KMS-11 (cell line): ENCODE measurements around the gene GRIP1.

ENCODE experiments used
- H2AFZ ChIP-seq: fragments of 200-600 bp; sonication (generic); 2 replicates; pipeline ENCODE4 v1.6.1; 2016; ENCODE audit warnings: antibody characterized with exemption, mixed run types, low read depth
- H3K27ac ChIP-seq: fragments of 200-600 bp; sonication (generic); 2 replicates; pipeline ENCODE4 v1.6.1; 2016; ENCODE audit warnings: mild to moderate bottlenecking, mixed run types
- H3K27me3 ChIP-seq: fragments of 200-600 bp; sonication (generic); 2 replicates; pipeline ENCODE4 v1.6.1; 2017; ENCODE audit warnings: mild to moderate bottlenecking, low read depth, mixed run types, moderate library complexity; ENCODE audit not compliant: insufficient read depth
- H3K36me3 ChIP-seq: fragments of 200-600 bp; sonication (generic); 2 replicates; pipeline ENCODE4 v1.6.1; 2017; ENCODE audit warnings: mild to moderate bottlenecking, mixed run types; ENCODE audit not compliant: insufficient read depth
- H3K4me1 ChIP-seq: fragments of 200-600 bp; sonication (generic); 2 replicates; pipeline ENCODE4 v1.6.1; 2016; ENCODE audit warnings: mild to moderate bottlenecking, low read depth, mixed run types; ENCODE audit not compliant: poor library complexity, severe bottlenecking
- H3K4me2 ChIP-seq: fragments of 200-600 bp; sonication (generic); 2 replicates; pipeline ENCODE4 v1.7.0; 2016; ENCODE audit warnings: mild to moderate bottlenecking, mixed run types
- H3K4me3 ChIP-seq: fragments of 200-600 bp; sonication (generic); IDR thresholded peaks from 2 replicates; pipeline ENCODE4 v1.6.1; 2017; ENCODE audit warnings: low read depth, low read length, mixed read lengths; ENCODE audit not compliant: insufficient read depth
- H3K79me2 ChIP-seq: fragments of 200-600 bp; sonication (generic); 2 replicates; pipeline ENCODE4 v1.6.1; 2016; ENCODE audit warnings: low read depth, mixed run types; ENCODE audit not compliant: insufficient read depth
- H3K9ac ChIP-seq: fragments of 200-600 bp; sonication (generic); 2 replicates; pipeline ENCODE4 v1.6.1; 2016; ENCODE audit warnings: mild to moderate bottlenecking, mixed run types
- H4K20me1 ChIP-seq: fragments of 200-600 bp; sonication (generic); 2 replicates; pipeline ENCODE4 v1.6.1; 2016; ENCODE audit warnings: mild to moderate bottlenecking, mixed run types; ENCODE audit not compliant: insufficient read depth
- CTCF ChIP-seq: fragments of 200-600 bp; sonication (generic); conservative IDR thresholded peaks from 2 replicates; pipeline ENCODE4 v1.6.1; 2017; ENCODE audit warnings: low read depth, mild to moderate bottlenecking, antibody characterized with exemption, low read length, moderate library complexity, mixed read lengths

Gene GRIP1

DNA sequence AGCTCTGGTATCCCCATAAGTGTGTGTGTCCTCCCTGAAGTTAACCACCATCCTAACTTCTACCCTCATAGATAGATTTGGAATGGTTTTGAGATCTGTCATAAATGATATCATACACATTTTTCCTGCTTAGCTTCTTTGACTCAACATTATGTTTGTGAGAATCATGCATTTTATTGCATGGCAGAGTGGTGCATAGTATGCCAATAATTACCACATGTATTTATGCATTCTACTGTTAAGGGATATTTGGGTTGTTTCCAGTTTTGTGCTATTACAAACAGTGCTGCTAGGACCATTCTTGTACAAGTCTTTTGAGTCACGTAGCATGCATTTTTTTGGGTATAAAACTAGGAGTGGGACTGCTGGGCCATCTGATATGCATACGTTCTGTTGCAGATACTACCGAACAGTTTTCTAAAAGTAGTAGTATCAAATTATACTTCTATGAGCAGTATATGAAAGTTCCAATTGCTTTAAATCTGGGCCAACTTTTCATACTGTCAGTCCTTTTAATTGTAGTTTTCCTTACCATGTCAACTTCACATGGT is 13.4 kb downstream of the GRIP1 start:
- Histone ChIP-seq H3K79me2 (no peaks in the 10 kb centered on the region), H3K9ac (no peak overlapping the region), H3K4me1 (no peaks in the 10 kb centered on the region), H4K20me1 (no peaks in the 10 kb centered on the region), H3K27ac (no peak overlapping the region), H3K4me3 (no peak overlapping the region), H3K36me3 (no peaks in the 10 kb centered on the region), H3K27me3 (no peaks in the 10 kb centered on the region), H3K4me2 (no peak overlapping the region), H2AFZ (no peak overlapping the region)
- TF ChIP-seq CTCF, result no peak

GRCh38 chr12:66664076-66664475 is 14.8 kb downstream of the GRIP1 start:
- no peaks in the 10 kb centered on the region for H3K79me2 ChIP-seq
- H3K27ac ChIP-seq, result no peak overlapping the region
- no peaks in the 10 kb centered on the region for H4K20me1 ChIP-seq
- no peaks in the 10 kb centered on the region for H3K27me3 ChIP-seq
- no peak overlapping the region for H2AFZ ChIP-seq
- H3K4me1 ChIP-seq, result no peaks in the 10 kb centered on the region
- no peak overlapping the region for H3K4me2 ChIP-seq
- H3K36me3 ChIP-seq, result no peaks in the 10 kb centered on the region
- no peak for TF ChIP-seq CTCF
- H3K9ac ChIP-seq, result no peak overlapping the region
- H3K4me3 ChIP-seq, result no peak overlapping the region

GRCh38 chr12:66663611-66664010 is 15.3 kb downstream of the GRIP1 start:
- H3K27me3 ChIP-seq, result no peaks in the 10 kb centered on the region
- H3K36me3 ChIP-seq, result no peaks in the 10 kb centered on the region
- no peak overlapping the region for H3K27ac ChIP-seq
- H2AFZ ChIP-seq, result no peak overlapping the region
- H3K79me2 ChIP-seq, result no peaks in the 10 kb centered on the region
- H3K9ac ChIP-seq, result no peak overlapping the region
- no peak overlapping the region for H3K4me2 ChIP-seq
- H3K4me3 ChIP-seq, result no peak overlapping the region
- no peak for TF ChIP-seq CTCF
- no peaks in the 10 kb centered on the region for H3K4me1 ChIP-seq
- no peaks in the 10 kb centered on the region for H4K20me1 ChIP-seq

DNA sequence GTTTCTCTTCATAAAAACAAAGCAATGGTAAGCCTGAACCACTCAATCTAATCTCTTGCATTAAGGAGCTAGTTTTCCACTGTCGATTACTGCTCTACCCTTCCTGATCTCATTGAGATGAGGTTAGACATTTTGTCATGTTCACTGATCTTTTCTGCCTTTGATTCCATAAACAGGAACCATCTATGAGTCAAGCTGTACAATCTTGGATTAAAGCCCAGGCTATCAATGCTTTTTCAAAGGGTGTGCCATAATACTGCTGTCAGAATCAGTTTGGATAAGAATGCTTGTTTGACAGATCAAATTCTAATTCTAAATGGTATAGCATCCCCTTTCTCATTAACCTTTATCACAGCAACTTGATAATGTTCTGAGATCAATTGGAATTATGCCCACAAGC is 16.1 kb downstream of the GRIP1 start:
- Histone ChIP-seq H2AFZ (no peak overlapping the region), H3K9ac (no peak overlapping the region), H3K27me3 (no peaks in the 10 kb centered on the region), H3K27ac (no peak overlapping the region), H4K20me1 (no peaks in the 10 kb centered on the region), H3K4me1 (no peaks in the 10 kb centered on the region), H3K4me3 (no peak overlapping the region), H3K36me3 (no peaks in the 10 kb centered on the region), H3K79me2 (no peaks in the 10 kb centered on the region), H3K4me2 (no peak overlapping the region)
- TF ChIP-seq CTCF, result no peak
